Gastroesophageal sphincter (tissue), 4 donors: Measurements from ENCODE around the gene PNPLA1. TPM values are rescaled to one million over a fixed set of nuclear protein-coding genes. Genes with fewer than 3 reads are reported as not detected.
A peak's percentile ranks its signal among the peaks of the same experiment; 100 is the strongest.

Experiments used
- ATAC-seq: fragments of 150-250 bp; one replicate; pipeline ENCODE4 v1.9.1; 2016; ENCODE audit warnings: mild to moderate bottlenecking, moderate library complexity
- H3K27ac ChIP-seq, 4 donors: fragments of 200-600 bp; sonication (generic) in 3 of 4; 1 replicate in 3 of 4; 2 replicates in 1 of 4; pipeline ENCODE4 v1.5.1; 2016 to 2019
- H3K27me3 ChIP-seq: fragments of 200-600 bp; sonication (generic); one replicate; pipeline ENCODE4 v1.5.1; 2019
- H3K36me3 ChIP-seq, 2 donors: fragments of 200-600 bp; sonication (generic); one replicate each; pipeline ENCODE4 v1.5.1; 2019; ENCODE audit warnings: control low read depth in 1 of 2
- H3K4me1 ChIP-seq, 3 donors: fragments of 200-600 bp; sonication (generic); 1 replicate in 2 of 3; 2 replicates in 1 of 3; pipeline ENCODE4 v1.5.1; 2016 to 2019; ENCODE audit warnings: control low read depth in 2 of 3
- H3K4me3 ChIP-seq, 2 donors: fragments of 200-600 bp; sonication (generic); one replicate each; pipeline ENCODE4 v1.5.1; 2019; ENCODE audit warnings: mild to moderate bottlenecking in 1 of 2, moderate library complexity in 1 of 2
- H3K9me3 ChIP-seq, 3 donors: fragments of 200-600 bp; sonication (generic); one replicate each; pipeline ENCODE4 v1.5.1; 2017 to 2019; ENCODE audit warnings: control low read depth in 2 of 3
- EP300 ChIP-seq: sonication (generic); formaldehyde crosslinking; IDR thresholded peaks from one replicate; pipeline ENCODE4 v1.6.1; 2017; ENCODE audit warnings: antibody characterized with exemption, mild to moderate bottlenecking
- POLR2A ChIP-seq, 2 donors: fragments of 450-650 bp; IDR thresholded peaks; one replicate each; pipeline ENCODE4 v1.6.1; 2017; ENCODE audit warnings: antibody characterized with exemption in 2 of 2, mild to moderate bottlenecking in 2 of 2, moderate library complexity in 1 of 2
- POLR2AphosphoS5 ChIP-seq: sonication (generic); formaldehyde crosslinking; IDR thresholded peaks from one replicate; pipeline ENCODE4 v1.6.1; 2017; ENCODE audit warnings: antibody characterized with exemption
- WGBS, 2 donors: methylation state at CpG; one replicate each; pipeline ENCODE4 v1.1.5; 2018; ENCODE audit warnings: low coverage in 1 of 2; 5-methylcytosine and 5-hydroxymethylcytosine counted together
- total RNA-seq, 4 donors: library from RNA; depleted of rRNA; stranded (reverse); fragments of >200 nt; gene quantifications; one replicate each; pipeline ENCODE4 v1.1.0, GENCODE V29; 2016
- TF ChIP-seq, protein P1 (sequence below), 4 experiments: fragments of 200-600 bp in 2 of 4; fragments of 450-650 bp in 2 of 4; sonication (generic) in 1 of 4; IDR thresholded peaks; one replicate each; pipeline ENCODE4 v1.5.1; 2017 to 2019; ENCODE audit warnings: antibody characterized with exemption in 4 of 4, mild to moderate bottlenecking in 2 of 4, moderate library complexity in 2 of 4

PNPLA1 gene
- total RNA-seq, 4 donors from 2014 or later, result not detected

DNA sequence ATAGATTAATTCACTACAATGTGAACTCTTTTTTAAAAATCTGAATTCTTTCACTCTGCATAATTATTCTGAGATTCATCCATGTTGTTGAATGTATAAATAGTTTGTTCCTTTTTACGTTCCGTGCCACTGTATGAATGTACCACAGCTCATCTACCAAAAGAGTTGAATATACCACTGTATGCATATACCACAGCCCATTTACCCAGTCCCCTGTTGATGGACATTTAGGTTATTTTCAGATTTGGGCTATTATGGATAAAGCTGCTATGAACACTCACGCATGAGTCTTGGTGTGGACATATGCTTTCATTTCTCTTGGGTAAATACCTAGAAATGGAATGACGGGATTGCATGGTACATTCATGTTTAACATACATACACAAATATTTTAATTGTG lies 28.2 kb downstream of the PNPLA1 start:
- Histone ChIP-seq H3K27ac (no peak overlapping the region), H3K4me1 (peaks cover 0 to 14% (median 0%) of the 10 kb centered on the region in 3 donors), H3K9me3 (no peaks in the 10 kb centered on the region), H3K36me3 (no peaks in the 10 kb centered on the region), H3K4me3 (no peak overlapping the region), H3K27me3 (peaks cover 13% of the 10 kb centered on the region)
- TF ChIP-seq POLR2A (IDR thresholded peaks at IDR 0.05) (no peak), EP300 (no peak), POLR2AphosphoS5 (no peak)
- TF ChIP-seq, protein P1, sequence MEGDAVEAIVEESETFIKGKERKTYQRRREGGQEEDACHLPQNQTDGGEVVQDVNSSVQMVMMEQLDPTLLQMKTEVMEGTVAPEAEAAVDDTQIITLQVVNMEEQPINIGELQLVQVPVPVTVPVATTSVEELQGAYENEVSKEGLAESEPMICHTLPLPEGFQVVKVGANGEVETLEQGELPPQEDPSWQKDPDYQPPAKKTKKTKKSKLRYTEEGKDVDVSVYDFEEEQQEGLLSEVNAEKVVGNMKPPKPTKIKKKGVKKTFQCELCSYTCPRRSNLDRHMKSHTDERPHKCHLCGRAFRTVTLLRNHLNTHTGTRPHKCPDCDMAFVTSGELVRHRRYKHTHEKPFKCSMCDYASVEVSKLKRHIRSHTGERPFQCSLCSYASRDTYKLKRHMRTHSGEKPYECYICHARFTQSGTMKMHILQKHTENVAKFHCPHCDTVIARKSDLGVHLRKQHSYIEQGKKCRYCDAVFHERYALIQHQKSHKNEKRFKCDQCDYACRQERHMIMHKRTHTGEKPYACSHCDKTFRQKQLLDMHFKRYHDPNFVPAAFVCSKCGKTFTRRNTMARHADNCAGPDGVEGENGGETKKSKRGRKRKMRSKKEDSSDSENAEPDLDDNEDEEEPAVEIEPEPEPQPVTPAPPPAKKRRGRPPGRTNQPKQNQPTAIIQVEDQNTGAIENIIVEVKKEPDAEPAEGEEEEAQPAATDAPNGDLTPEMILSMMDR (IDR thresholded peaks at IDR 0.05), result no peak
- no peak for ATAC-seq
- 72 to 76% methylated on average over 4 of the region's 4 CpGs for WGBS, 2 donors

DNA sequence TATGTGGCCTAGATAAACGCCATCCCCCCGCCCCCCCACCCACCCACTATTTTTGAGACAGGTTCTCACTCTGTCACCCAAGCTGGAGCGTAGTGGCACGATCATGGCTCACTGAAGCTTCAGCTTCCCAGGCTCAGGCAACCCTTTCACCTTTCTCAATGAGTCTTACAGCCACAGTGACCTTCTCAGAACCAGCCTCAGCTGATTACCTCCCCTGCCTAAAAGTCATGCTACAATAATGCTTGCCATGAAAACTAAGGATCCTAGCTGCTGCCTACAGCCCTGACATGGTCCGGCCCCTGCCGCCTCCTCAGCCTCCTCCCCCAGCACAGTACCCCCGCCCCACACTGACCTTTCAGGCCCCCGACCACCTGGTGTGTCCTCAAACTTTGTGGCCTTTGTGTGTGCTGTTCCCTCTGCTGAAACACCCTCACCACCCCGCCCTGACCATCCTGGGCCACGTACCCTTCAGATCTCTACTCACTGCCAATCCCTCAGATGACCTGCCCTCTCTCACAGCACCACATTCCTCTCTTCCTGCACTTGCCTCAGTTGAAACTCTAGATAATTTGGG lies 31.3 kb downstream of the PNPLA1 start:
- H3K9me3 ChIP-seq, result no peaks in the 10 kb centered on the region
- TF ChIP-seq POLR2A (IDR thresholded peaks at IDR 0.05) (no peak), EP300 (no peak), POLR2AphosphoS5 (no peak)
- TF ChIP-seq, protein P1 (IDR thresholded peaks at IDR 0.05), result no peak
- H3K27ac ChIP-seq, result peak overlapping the region in 1 of 4 donors; percentile 20
- no peak for ATAC-seq
- H3K4me3 ChIP-seq, result no peak overlapping the region
- 86 to 100% methylated on average over 1 to 9 of the region's 10 CpGs for WGBS, 2 donors
- H3K27me3 ChIP-seq, result peaks cover 13% of the 10 kb centered on the region
- H3K36me3 ChIP-seq, result no peaks in the 10 kb centered on the region
- peaks cover 0 to 14% (median 0%) of the 10 kb centered on the region in 3 donors for H3K4me1 ChIP-seq

DNA sequence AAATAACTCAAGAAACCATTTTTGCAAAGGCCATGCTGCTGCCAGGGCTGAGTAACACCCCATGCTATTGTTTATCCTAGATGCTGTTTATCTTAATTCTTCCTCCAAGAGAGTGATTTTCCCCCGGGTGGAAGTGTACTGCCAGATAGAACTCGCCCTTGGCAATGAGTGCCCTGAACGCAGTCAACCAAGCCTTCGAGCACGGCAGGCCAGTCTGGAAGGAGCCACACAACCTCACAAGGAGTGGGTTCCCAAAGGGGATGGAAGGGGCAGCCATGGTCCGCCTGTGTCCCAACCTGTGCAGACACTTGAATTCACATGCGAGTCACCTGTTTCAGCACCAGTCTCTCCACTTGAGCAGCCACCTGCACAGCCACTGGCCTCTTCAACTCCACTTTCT lies 31.9 kb downstream of the PNPLA1 start:
- Histone ChIP-seq H3K36me3 (no peaks in the 10 kb centered on the region), H3K27me3 (peaks cover 13% of the 10 kb centered on the region), H3K9me3 (no peaks in the 10 kb centered on the region), H3K4me1 (peaks cover 0 to 14% (median 0%) of the 10 kb centered on the region in 3 donors), H3K27ac (peak overlapping the region in 1 of 4 donors; percentile 20), H3K4me3 (no peak overlapping the region)
- TF ChIP-seq POLR2A (IDR thresholded peaks at IDR 0.05), result no peak
- TF ChIP-seq EP300, result no peak
- TF ChIP-seq, protein P1 (IDR thresholded peaks at IDR 0.05), result no peak
- TF ChIP-seq POLR2AphosphoS5, result no peak
- WGBS, 2 donors, result 37 to 39% methylated on average over 3 to 4 of the region's 7 CpGs
- ATAC-seq, result peak; percentile 63

DNA sequence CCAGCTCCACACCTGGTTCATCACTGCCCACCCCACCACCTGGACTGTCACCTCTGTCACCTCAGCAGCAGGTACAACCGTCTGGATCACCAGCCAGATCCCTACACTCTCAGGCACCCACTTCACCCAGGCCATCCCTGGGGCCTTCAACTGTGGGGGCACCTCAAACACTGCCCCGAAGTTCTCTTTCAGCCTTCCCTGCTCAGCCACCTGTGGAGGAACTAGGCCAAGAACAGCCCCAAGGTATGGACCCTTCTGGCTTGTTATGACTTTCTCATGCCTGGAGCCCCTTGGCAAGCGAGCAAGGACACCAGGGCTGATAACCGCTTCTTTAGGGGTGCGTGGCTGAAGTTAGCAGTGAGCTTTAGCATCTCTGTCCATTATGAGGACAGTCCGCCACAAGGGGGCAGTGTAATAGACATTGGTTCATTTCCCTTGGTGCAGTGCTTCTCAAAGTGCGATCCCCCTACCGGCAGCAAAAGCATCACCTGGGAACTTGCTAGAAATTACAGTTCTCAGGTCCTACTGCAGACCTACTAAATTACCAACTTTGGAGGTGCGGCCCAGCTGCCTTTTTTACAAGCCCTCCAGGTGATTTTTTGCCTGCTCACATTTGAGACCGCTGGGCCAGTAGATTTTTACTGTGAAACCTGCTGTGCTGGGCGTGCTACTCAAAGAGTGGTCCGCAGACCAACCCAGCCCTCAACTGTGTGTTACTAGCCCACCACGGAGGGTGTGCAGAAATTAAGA lies 32.5 kb downstream of the PNPLA1 start:
- Histone ChIP-seq H3K9me3 (no peaks in the 10 kb centered on the region), H3K4me3 (no peak overlapping the region), H3K4me1 (peaks cover 0 to 14% (median 0%) of the 10 kb centered on the region in 3 donors), H3K27ac (no peak overlapping the region), H3K36me3 (no peaks in the 10 kb centered on the region), H3K27me3 (peaks cover 13% of the 10 kb centered on the region)
- WGBS, 2 donors, result 25 to 29% methylated on average over 9 of the region's 13 CpGs
- TF ChIP-seq, protein P1 (IDR thresholded peaks at IDR 0.05), result peak; percentile 79 to 93 (median 88)
- no peak for TF ChIP-seq POLR2AphosphoS5
- peak; percentile 80 for ATAC-seq

DNA sequence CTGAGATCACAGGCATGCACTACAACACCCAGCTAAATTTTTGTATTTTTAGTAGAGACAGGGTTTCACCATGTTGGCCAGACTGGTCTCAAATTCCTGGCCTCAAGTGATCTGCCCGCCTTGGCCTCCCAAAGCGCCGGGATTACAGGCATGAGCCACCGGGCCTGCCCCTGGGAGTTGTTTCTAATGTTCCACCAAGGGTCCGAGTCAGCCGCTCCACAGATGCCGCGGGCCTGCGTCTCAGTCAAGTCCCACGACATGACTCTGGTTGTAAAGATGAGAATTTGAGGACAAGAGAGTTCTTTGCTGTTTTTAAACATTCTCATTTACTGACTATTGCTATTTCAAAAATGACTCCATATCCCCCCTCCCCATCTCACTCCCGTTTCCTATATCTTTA lies 36.0 kb downstream of the PNPLA1 start:
- Histone ChIP-seq H3K27ac (no peak overlapping the region), H3K4me1 (peaks cover 0 to 14% (median 0%) of the 10 kb centered on the region in 3 donors), H3K4me3 (no peak overlapping the region), H3K9me3 (no peaks in the 10 kb centered on the region), H3K36me3 (no peaks in the 10 kb centered on the region), H3K27me3 (peaks cover 13% of the 10 kb centered on the region)
- TF ChIP-seq POLR2AphosphoS5 (no peak), POLR2A (IDR thresholded peaks at IDR 0.05) (no peak), EP300 (no peak)
- TF ChIP-seq, protein P1 (IDR thresholded peaks at IDR 0.05), result no peak
- ATAC-seq, result no peak
- WGBS, 2 donors, result 83 to 89% methylated on average over 1 to 11 of the region's 11 CpGs
